Epithelial cell of esophagus (primary cell): ENCODE data around the gene ANKZF1.

Source experiments
- DNase-seq: peaks from one replicate; pipeline ENCODE4 v3.0.0; 2010; ENCODE audit warnings: low read depth
- H3K4me3 ChIP-seq: 2 replicates; pipeline ENCODE4 v1.5.1; 2011; ENCODE audit warnings: mild to moderate bottlenecking, low read length, control low read depth
- CTCF ChIP-seq: IDR thresholded peaks from 2 replicates; pipeline ENCODE4 v1.5.1; 2011; ENCODE audit warnings: low read depth, mild to moderate bottlenecking, low read length, control low read depth, inconsistent platforms; ENCODE audit not compliant: insufficient read depth; ENCODE audit errors: missing control alignments

ANKZF1 gene

GRCh38 chr2:219279151-219279915 lies 49.7 kb downstream of the ANKZF1 start, which contains the start of gene DNAJB2:
TSS of gene DNAJB2 (plus strand) at chr2:219279366. CDS start at chr2:219279834, 468 bp downstream.
- peak; percentile 100 for DNase-seq
- peak within 1 kb of the TSS; percentile 68 for H3K4me3 ChIP-seq
- no peak for TF ChIP-seq CTCF

- peak; percentile 4 for TF ChIP-seq CTCF
- H3K4me3 ChIP-seq, result peak overlapping the region; percentile 68
- no peak for DNase-seq
Observed at GRCh38 chr2:219279916-219280516, 50.4 kb downstream of the ANKZF1 start.

GRCh38 chr2:219280651-219281050 lies 51.0 kb downstream of the ANKZF1 start:
- TF ChIP-seq CTCF, result no peak
- H3K4me3 ChIP-seq, result no peak overlapping the region
- DNase-seq, result no peak

- no peak overlapping the region for H3K4me3 ChIP-seq
- DNase-seq, result no peak
- TF ChIP-seq CTCF, result no peak
Observed at GRCh38 chr2:219281588-219281987, 52.0 kb downstream of the ANKZF1 start.

GRCh38 chr2:219282375-219282774 lies 52.8 kb downstream of the ANKZF1 start:
- H3K4me3 ChIP-seq, result no peak overlapping the region
- TF ChIP-seq CTCF, result no peak
- DNase-seq, result no peak

GRCh38 chr2:219282943-219283581 lies 53.5 kb downstream of the ANKZF1 start:
- H3K4me3 ChIP-seq, result no peak overlapping the region
- DNase-seq, result no peak
- TF ChIP-seq CTCF, result no peak
